Umbilical cord (tissue), 2 donors: ENCODE results near the gene TUBA3E. TPM values are rescaled to one million over a fixed set of nuclear protein-coding genes. Genes with fewer than 3 reads are reported as not detected.
"Not testable (repeated sequence)": the region's sequence is repeated elsewhere in the genome, so short reads cannot be mapped to it uniquely, and the experiment has no call there.

Source experiments
- DNase-seq: peaks from one replicate; pipeline ENCODE4 v3.0.0-alpha.2; 2015; ENCODE audit warnings: low spot score
- total RNA-seq: library from RNA; depleted of rRNA; stranded (reverse); fragments of >200 nt; gene quantifications from one replicate; pipeline ENCODE4 v1.2.3, GENCODE V29; 2014; ENCODE audit warnings: low replicate concordance; ENCODE audit not compliant: insufficient read depth

The TUBA3E gene
- total RNA-seq, 1 donor from 2014 or later, result not detected

DNA sequence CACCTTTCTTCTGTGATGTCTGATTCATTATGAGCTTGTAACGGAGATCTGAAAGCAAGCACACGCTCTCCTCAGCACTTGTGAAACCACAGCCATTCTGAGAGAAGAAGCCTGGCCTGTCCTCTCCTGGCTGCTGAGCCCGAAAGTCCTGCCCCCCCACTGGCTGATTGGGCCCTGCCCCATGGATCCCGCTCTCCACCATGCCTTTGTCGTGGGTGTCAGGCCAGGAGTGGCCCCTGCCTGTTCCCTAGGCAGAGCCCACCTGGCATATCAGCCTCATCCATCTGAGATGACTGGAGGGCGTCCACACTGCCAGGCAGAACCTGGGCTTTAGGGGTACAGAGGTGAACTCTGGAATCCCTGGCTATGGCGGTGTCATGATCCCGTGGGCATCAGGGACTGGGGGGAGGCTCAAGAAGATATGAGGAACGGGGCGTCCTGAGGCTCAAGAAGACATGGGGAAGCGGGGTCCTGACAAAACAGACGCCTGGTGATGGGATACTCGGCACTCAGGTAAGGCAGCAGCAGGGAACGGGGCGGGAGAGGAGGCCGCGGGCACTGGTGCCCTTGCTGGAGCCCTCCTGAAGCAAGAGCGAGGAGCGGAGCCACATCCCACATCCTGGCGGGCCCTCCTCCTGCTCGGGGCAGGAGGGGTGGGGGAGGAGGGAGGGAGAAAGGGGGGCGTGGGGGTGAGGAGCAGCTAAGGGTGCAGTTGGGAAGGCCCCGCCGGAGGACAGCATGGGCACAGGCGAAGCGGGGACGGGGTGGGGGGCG is 54.8 kb downstream of the TUBA3E start:
- DNase-seq, result not testable (repeated sequence)

- DNase-seq, result not testable (repeated sequence)
These were observed 55.6 kb downstream of the TUBA3E start for GRCh38 chr2:130142396-130143265.

Other genes with a start within 250 kb of the TUBA3E start
- 1.9 TPM for gene RAB6C, start 218.8 kb downstream of the TUBA3E start, total RNA-seq
- 0.48 TPM for gene POTEF, start 69.2 kb downstream of the TUBA3E start, total RNA-seq
- gene CCDC74B, start 53.3 kb downstream of the TUBA3E start, total RNA-seq, result 1.7 TPM
- gene SMPD4, start 16.8 kb downstream of the TUBA3E start, total RNA-seq, result 28.6 TPM
- 172 TPM for gene MZT2B, start 16.2 kb downstream of the TUBA3E start, total RNA-seq
- 38.8 TPM for gene IMP4, start 144.5 kb upstream of the TUBA3E start, total RNA-seq
- gene PTPN18, start 157.6 kb upstream of the TUBA3E start, total RNA-seq, result 22.9 TPM